Erythroblast (primary cell): ENCODE results near the gene KLHDC8A.

Experiments used
- DNase-seq, 2 experiments: peaks; one replicate each; lab custom pipeline; 2025; lab: John Stamatoyannopoulos, UW
- GATA1 ChIP-seq: IDR thresholded peaks from 2 replicates; pipeline ENCODE4 v1.6.1; 2011; ENCODE audit warnings: low read depth, mild to moderate bottlenecking, control low read depth, low read length, moderate library complexity
- POLR2A ChIP-seq: IDR thresholded peaks from 2 replicates; pipeline ENCODE4 v1.6.1; 2011; ENCODE audit warnings: mild to moderate bottlenecking, low read length

Gene KLHDC8A

GRCh38 chr1:205326812-205327466 is 29.8 kb downstream of the KLHDC8A start:
- DNase-seq, result peak in 1 of 2 experiments; percentile 17
- TF ChIP-seq GATA1, result no peak
- TF ChIP-seq POLR2A, result no peak

GRCh38 chr1:205325334-205325884 is 31.3 kb downstream of the KLHDC8A start:
- TF ChIP-seq POLR2A, result no peak
- TF ChIP-seq GATA1, result no peak
- peak; percentile 40 to 73 for DNase-seq

GRCh38 chr1:205324781-205325180 is 31.9 kb downstream of the KLHDC8A start:
- no peak for TF ChIP-seq GATA1
- TF ChIP-seq POLR2A, result no peak

GRCh38 chr1:205323794-205324193 is 32.9 kb downstream of the KLHDC8A start:
- TF ChIP-seq POLR2A, result no peak
- TF ChIP-seq GATA1, result no peak
- DNase-seq, result no peak

More at GRCh38 chr1:205324781-205325180, 31.9 kb downstream of the KLHDC8A start:
- no peak for DNase-seq

- TF ChIP-seq POLR2A (no peak), GATA1 (no peak)
- no peak for DNase-seq
Measured at GRCh38 chr1:205321959-205322283, 34.8 kb downstream of the KLHDC8A start.

- peak; percentile 56 to 62 for DNase-seq
- TF ChIP-seq POLR2A (no peak), GATA1 (no peak)
Measured at GRCh38 chr1:205321162-205321958, 35.4 kb downstream of the KLHDC8A start, which contains the start of gene NUAK2. Gene NUAK2 (minus strand): TSS chr1:205321745. CDS start chr1:205321628, 117 bp downstream.

- TF ChIP-seq POLR2A, result no peak
- TF ChIP-seq GATA1, result no peak
- DNase-seq, result no peak
Measured at GRCh38 chr1:205319081-205320018, 37.4 kb downstream of the KLHDC8A start.

GRCh38 chr1:205318231-205318991 is 38.3 kb downstream of the KLHDC8A start:
- TF ChIP-seq GATA1, result no peak
- no peak for TF ChIP-seq POLR2A
- no peak for DNase-seq

- TF ChIP-seq POLR2A (no peak), GATA1 (no peak)
Measured at GRCh38 chr1:205317311-205317917, 39.3 kb downstream of the KLHDC8A start.

GRCh38 chr1:205316161-205316566 is 40.6 kb downstream of the KLHDC8A start:
- DNase-seq, result no peak
- TF ChIP-seq GATA1, result no peak
- TF ChIP-seq POLR2A, result no peak

More at GRCh38 chr1:205317311-205317917, 39.3 kb downstream of the KLHDC8A start:
- DNase-seq, result no peak

- no peak for TF ChIP-seq GATA1
- TF ChIP-seq POLR2A, result no peak
- DNase-seq, result no peak
Measured at GRCh38 chr1:205315008-205315618, 41.6 kb downstream of the KLHDC8A start.
